ENCODE results near the gene FOXA3. TPM values are rescaled to one million over a fixed set of nuclear protein-coding genes. Genes with fewer than 3 reads are reported as not detected.

Gene FOXA3
- total and polyA plus RNA-seq, 2 of the 4 experiments (the other 2 are of a cell fraction), result not detected

- no TSS peak for BruUV-seq (replicated peaks)
- Histone ChIP-seq H2BK5ac (ENCODE audit: low read depth, low read length, poor library complexity, severe bottlenecking) (no peak overlapping the region), H3K4ac (ENCODE audit: low read depth, low read length) (peak overlapping the region; percentile 83), H3K36me3 (ENCODE audit: control insufficient read depth, insufficient read depth, low read length) (no peaks in the 10 kb centered on the region), H2BK20ac (ENCODE audit: low read depth, low read length) (no peak overlapping the region), H3K14ac (replicated peaks; ENCODE audit: low read depth, low read length) (no peak overlapping the region), H3K9me1 (ENCODE audit: insufficient read depth, low read length) (no peaks in the 10 kb centered on the region), H3K9ac (ENCODE audit: low read depth, low read length) (peak overlapping the region; percentile 38; the same call in 1 of the 2 replicates), H3K9me3 (ENCODE audit: control insufficient read depth, insufficient read depth, low read length) (no peaks in the 10 kb centered on the region), H4K20me1 (ENCODE audit: insufficient read depth, low read length) (no peaks in the 10 kb centered on the region), H3K4me1 (ENCODE audit: control insufficient read depth, insufficient read depth, low read length) (peaks cover 4% of the 10 kb centered on the region; the same call in 1 of the 2 replicates), H3K18ac (ENCODE audit: low read depth, low read length) (0 out of 2 replicates have a peak overlapping the region, but pooled peaks have one; percentile 26), H4K8ac (ENCODE audit: low read depth in 2 of 2, low read length in 2 of 2) (peak overlapping the region; percentile 70 to 82; a peak in 3 of 4 replicates), H3K79me1 (ENCODE audit: low read depth in 1 of 2, low read length in 2 of 2) (no peaks in the 10 kb centered on the region), H3K27ac (ENCODE audit: insufficient read depth, low read length) (no peak overlapping the region), H4K5ac (ENCODE audit: low read depth, low read length) (peak overlapping the region; percentile 87; the same call in 1 of the 2 replicates), H2BK120ac (ENCODE audit: low read depth, low read length) (peak overlapping the region; percentile 19; the same call in 1 of the 2 replicates), H2AK9ac (replicated peaks; ENCODE audit: low read depth, low read length, poor library complexity) (peak overlapping the region; percentile 72), H3K27me3 (ENCODE audit: control insufficient read depth, insufficient read depth, low read length) (peaks cover 28% of the 10 kb centered on the region), H3K4me3 (ENCODE audit: insufficient read depth, low read depth, low read length) (no peak overlapping the region), H2AK5ac (ENCODE audit: low read depth, low read length) (no peak overlapping the region), H2AFZ (replicated peaks; ENCODE audit: low read length, poor library complexity) (peak overlapping the region; percentile 90), H2BK15ac (ENCODE audit: low read depth, low read length) (0 out of 3 replicates have a peak overlapping the region, but pooled peaks have one; percentile 2), H3K23ac (ENCODE audit: low read depth, low read length) (no peak overlapping the region), H3K56ac (ENCODE audit: extremely low read depth, insufficient read depth, low read length) (no peak overlapping the region), H3K4me2 (ENCODE audit: low read depth, low read length) (no peak overlapping the region), H4K91ac (ENCODE audit: insufficient read depth, low read depth, low read length) (peak overlapping the region; percentile 32; the same call in 1 of the 2 replicates)
- intact Hi-C loops (cut with micrococcal nuclease) (no loop called here), dilution Hi-C loops (cut with HindIII; ENCODE audit: low sequenced_read_pairs, unreplicated experiment) (no loop called here), in situ Hi-C loops (cut with MboI; ENCODE audit: low sequenced_read_pairs) (no loop called here)
- 25% methylated on average over 14 of the region's 41 CpGs; no CpG with 5 or more reads in 1 of the 2 experiments for WGBS, 2 experiments (ENCODE audit: extremely low coverage in 2 of 2, insufficient read length in 1 of 2)
- ATAC-seq (ENCODE audit: low read depth) (peak; percentile 68), DNase-seq (peak; percentile 16)
- POLR2A ChIA-PET (ENCODE audit: unreplicated experiment), result no interaction called here
- TF ChIP-seq MAZ (IDR thresholded peaks at IDR 0.05; ENCODE audit: borderline replicate concordance, low read depth, low read length), result peak; percentile 28; the same call in 1 of the 2 replicates
- no peak for TF ChIP-seq MAFK (IDR thresholded peaks at IDR 0.05; ENCODE audit: low read depth, low read length)
- no peak for TF ChIP-seq ELK1 (IDR thresholded peaks at IDR 0.05; ENCODE audit: borderline replicate concordance, low read depth, low read length)
- TF ChIP-seq BHLHE40 (IDR thresholded peaks at IDR 0.05; ENCODE audit: low read depth, low read length), result no peak
- CTCF ChIA-PET, result no interaction called here
Observed at GRCh38 chr19:45876411-45877197, 12.5 kb downstream of the FOXA3 start.

Data from IMR-90 (cell line).